Neural progenitor cell (in vitro differentiated cells): Measurements from ENCODE around the gene PLA2G4B.

ENCODE experiments used
- EZH2 ChIP-seq: fragments of 200-600 bp; sonication (generic); IDR thresholded peaks from 2 replicates; pipeline ENCODE4 v1.6.1; 2017; ENCODE audit warnings: antibody characterized with exemption, mild to moderate bottlenecking, moderate library complexity
- EZH2phosphoT487 ChIP-seq: fragments of 200-600 bp; sonication (generic); IDR thresholded peaks from 2 replicates; pipeline ENCODE4 v1.6.1; 2017; ENCODE audit warnings: antibody characterized with exemption
- TF ChIP-seq, protein P1 (sequence below): fragments of 200-600 bp; sonication (generic); IDR thresholded peaks from 2 replicates; pipeline ENCODE4 v1.5.1; 2017; ENCODE audit warnings: antibody characterized with exemption, mild to moderate bottlenecking

DNA sequence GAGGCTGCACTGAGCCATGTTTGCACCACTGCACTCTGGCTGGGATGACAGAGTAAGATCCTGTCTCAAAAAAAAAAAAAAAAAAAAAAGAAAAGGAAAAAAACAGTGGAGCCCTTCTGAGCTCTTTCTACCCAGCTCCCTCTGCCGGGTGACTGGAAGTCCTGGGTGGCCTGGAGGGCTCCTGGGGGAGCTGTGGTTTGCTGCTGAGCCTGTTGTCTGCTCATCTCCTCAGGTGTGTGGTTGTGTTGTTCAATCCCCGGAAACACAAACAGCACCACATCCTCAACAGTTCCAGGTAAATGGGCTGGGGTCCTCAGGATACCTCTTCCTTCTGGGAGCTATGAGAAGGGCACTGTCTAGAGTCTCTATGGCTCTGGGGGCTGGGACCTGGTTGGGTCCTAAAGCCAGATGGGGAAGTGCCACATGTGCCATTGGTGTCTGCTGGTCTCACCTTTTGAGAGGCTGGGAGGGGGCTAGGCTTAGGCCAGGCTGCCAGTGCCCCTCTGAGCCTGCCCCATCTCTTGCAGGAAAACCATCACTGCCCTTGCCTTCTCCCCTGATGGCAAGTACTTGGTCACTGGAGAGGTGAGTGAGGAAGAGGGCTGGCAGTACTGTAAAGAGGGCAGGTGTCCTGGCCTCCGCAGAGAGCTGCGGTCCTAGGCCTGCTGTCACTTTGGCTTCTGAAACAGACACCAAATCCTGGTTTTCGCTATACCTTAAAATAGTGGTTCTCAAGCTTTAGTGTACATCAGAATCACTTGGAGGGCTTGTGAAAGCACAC, 27.8 kb upstream of the PLA2G4B start:
- TF ChIP-seq, protein P1, sequence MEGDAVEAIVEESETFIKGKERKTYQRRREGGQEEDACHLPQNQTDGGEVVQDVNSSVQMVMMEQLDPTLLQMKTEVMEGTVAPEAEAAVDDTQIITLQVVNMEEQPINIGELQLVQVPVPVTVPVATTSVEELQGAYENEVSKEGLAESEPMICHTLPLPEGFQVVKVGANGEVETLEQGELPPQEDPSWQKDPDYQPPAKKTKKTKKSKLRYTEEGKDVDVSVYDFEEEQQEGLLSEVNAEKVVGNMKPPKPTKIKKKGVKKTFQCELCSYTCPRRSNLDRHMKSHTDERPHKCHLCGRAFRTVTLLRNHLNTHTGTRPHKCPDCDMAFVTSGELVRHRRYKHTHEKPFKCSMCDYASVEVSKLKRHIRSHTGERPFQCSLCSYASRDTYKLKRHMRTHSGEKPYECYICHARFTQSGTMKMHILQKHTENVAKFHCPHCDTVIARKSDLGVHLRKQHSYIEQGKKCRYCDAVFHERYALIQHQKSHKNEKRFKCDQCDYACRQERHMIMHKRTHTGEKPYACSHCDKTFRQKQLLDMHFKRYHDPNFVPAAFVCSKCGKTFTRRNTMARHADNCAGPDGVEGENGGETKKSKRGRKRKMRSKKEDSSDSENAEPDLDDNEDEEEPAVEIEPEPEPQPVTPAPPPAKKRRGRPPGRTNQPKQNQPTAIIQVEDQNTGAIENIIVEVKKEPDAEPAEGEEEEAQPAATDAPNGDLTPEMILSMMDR = no peak
- TF ChIP-seq EZH2phosphoT487 (no peak), EZH2 (no peak)
